ENCODE measurements around the gene PRR16.

Gene PRR16

GRCh38 chr5:120532835-120533234, 68.7 kb downstream of the PRR16 start:
- Histone ChIP-seq H3K4me3 (ENCODE audit: low read depth in 1 of 5, low read length in 5 of 5) (no peak overlapping the region), H3K27ac (ENCODE audit: low read depth, low read length) (no peak overlapping the region), H3K9me3 (ENCODE audit: control insufficient read depth in 5 of 5, low read length in 5 of 5) (no peaks in the 10 kb centered on the region), H3K27me3 (ENCODE audit: control insufficient read depth in 5 of 5, insufficient read depth in 4 of 5, low read length in 5 of 5) (no peaks in the 10 kb centered on the region), H3K9ac (ENCODE audit: low read length in 5 of 5) (no peak overlapping the region), H3K4me1 (ENCODE audit: control insufficient read depth in 5 of 5, insufficient read depth in 5 of 5, low read length in 5 of 5) (no peaks in the 10 kb centered on the region), H3K36me3 (ENCODE audit: control insufficient read depth in 5 of 5, insufficient read depth in 5 of 5, low read length in 5 of 5) (no peaks in the 10 kb centered on the region)

DNA sequence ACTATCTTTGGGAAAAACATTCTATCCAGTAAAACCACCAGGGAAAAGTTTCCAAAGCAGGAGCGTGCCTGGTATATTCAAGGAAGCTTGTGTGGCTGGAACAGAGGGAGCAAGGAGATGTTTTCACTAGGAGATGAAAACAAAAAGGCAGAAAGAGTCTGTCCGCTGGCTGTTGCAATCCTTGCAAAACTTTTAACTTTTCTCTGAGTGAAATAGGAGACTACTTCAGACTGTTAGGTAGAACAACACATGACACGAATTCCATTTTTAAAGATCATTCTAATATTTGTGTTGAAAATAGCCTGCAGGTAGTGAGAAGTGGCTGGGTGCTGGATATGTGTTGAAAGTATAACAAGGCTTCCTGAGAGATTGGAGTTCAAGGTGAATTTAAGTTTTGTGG, 69.5 kb downstream of the PRR16 start:
- Histone ChIP-seq H3K4me3 (ENCODE audit: low read depth in 1 of 5, low read length in 5 of 5) (no peak overlapping the region), H3K36me3 (ENCODE audit: control insufficient read depth in 5 of 5, insufficient read depth in 5 of 5, low read length in 5 of 5) (no peaks in the 10 kb centered on the region), H3K27ac (ENCODE audit: low read depth, low read length) (no peak overlapping the region)

GRCh38 chr5:120535900-120536299, 71.8 kb downstream of the PRR16 start:
- H3K27me3 ChIP-seq (ENCODE audit: control insufficient read depth in 5 of 5, insufficient read depth in 4 of 5, low read length in 5 of 5), result no peaks in the 10 kb centered on the region
- H3K36me3 ChIP-seq (ENCODE audit: control insufficient read depth in 5 of 5, insufficient read depth in 5 of 5, low read length in 5 of 5), result no peaks in the 10 kb centered on the region
- no peak overlapping the region for H3K4me3 ChIP-seq (ENCODE audit: low read depth in 1 of 5, low read length in 5 of 5)
- H3K27ac ChIP-seq (ENCODE audit: low read depth, low read length), result no peak overlapping the region
- H3K9ac ChIP-seq (ENCODE audit: low read length in 5 of 5), result no peak overlapping the region
- H3K4me1 ChIP-seq (ENCODE audit: control insufficient read depth in 5 of 5, insufficient read depth in 5 of 5, low read length in 5 of 5), result no peaks in the 10 kb centered on the region
- no peaks in the 10 kb centered on the region for H3K9me3 ChIP-seq (ENCODE audit: control insufficient read depth in 5 of 5, low read length in 5 of 5)

More for the DNA sequence above, 69.5 kb downstream of the PRR16 start:
- H3K9me3 ChIP-seq (ENCODE audit: control insufficient read depth in 5 of 5, low read length in 5 of 5), result no peaks in the 10 kb centered on the region
- H3K27me3 ChIP-seq (ENCODE audit: control insufficient read depth in 5 of 5, insufficient read depth in 4 of 5, low read length in 5 of 5), result no peaks in the 10 kb centered on the region
- H3K9ac ChIP-seq (ENCODE audit: low read length in 5 of 5), result no peak overlapping the region
- H3K4me1 ChIP-seq (ENCODE audit: control insufficient read depth in 5 of 5, insufficient read depth in 5 of 5, low read length in 5 of 5), result no peaks in the 10 kb centered on the region

DNA sequence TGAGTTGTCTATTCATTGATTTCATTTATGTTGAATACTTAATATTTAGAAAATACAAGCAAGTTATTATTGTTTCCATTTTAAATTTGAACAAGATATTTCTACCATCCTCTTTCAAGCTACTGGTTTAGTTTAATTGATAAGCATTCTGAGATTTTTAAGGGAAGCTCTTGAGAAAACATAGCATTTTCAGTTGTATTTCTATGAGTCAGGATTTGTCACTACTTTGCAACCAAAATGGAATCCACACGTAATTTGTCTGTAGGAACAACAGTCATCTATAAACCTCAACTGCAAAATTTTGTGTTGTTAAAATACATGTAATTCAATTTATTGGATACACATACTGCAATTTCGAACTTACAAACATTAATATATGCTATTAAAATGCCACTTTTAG, 74.0 kb downstream of the PRR16 start:
- Histone ChIP-seq H3K4me1 (ENCODE audit: control insufficient read depth in 5 of 5, insufficient read depth in 5 of 5, low read length in 5 of 5) (no peaks in the 10 kb centered on the region), H3K4me3 (ENCODE audit: low read depth in 1 of 5, low read length in 5 of 5) (no peak overlapping the region), H3K9me3 (ENCODE audit: control insufficient read depth in 5 of 5, low read length in 5 of 5) (no peaks in the 10 kb centered on the region), H3K36me3 (ENCODE audit: control insufficient read depth in 5 of 5, insufficient read depth in 5 of 5, low read length in 5 of 5) (no peaks in the 10 kb centered on the region), H3K9ac (ENCODE audit: low read length in 5 of 5) (no peak overlapping the region), H3K27ac (ENCODE audit: low read depth, low read length) (no peak overlapping the region), H3K27me3 (ENCODE audit: control insufficient read depth in 5 of 5, insufficient read depth in 4 of 5, low read length in 5 of 5) (no peaks in the 10 kb centered on the region)

DNA sequence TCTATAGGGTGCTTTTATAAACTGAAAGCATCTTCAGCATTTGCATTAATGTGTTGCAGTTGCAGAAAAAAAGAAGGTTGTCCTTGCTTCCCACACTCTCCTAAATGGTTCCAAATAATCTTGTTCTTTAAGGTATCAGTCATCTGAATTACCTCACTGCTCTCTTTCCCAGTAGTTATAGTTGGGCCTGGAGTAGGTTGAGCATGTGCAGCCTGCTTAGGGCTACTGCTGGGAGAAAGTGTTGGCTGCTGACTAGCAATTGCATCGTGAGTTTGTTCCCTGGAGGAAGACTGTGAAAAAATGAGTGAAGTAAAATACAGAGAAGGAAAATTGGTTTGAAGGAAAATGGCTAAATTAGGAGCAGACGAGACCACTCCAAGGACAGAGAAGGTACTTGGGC, 74.5 kb downstream of the PRR16 start:
- Histone ChIP-seq H3K9me3 (ENCODE audit: control insufficient read depth in 5 of 5, low read length in 5 of 5) (no peaks in the 10 kb centered on the region), H3K36me3 (ENCODE audit: control insufficient read depth in 5 of 5, insufficient read depth in 5 of 5, low read length in 5 of 5) (no peaks in the 10 kb centered on the region), H3K27ac (ENCODE audit: low read depth, low read length) (no peak overlapping the region), H3K4me1 (ENCODE audit: control insufficient read depth in 5 of 5, insufficient read depth in 5 of 5, low read length in 5 of 5) (no peaks in the 10 kb centered on the region), H3K4me3 (ENCODE audit: low read depth in 1 of 5, low read length in 5 of 5) (no peak overlapping the region), H3K27me3 (ENCODE audit: control insufficient read depth in 5 of 5, insufficient read depth in 4 of 5, low read length in 5 of 5) (no peaks in the 10 kb centered on the region), H3K9ac (ENCODE audit: low read length in 5 of 5) (no peak overlapping the region)

DNA sequence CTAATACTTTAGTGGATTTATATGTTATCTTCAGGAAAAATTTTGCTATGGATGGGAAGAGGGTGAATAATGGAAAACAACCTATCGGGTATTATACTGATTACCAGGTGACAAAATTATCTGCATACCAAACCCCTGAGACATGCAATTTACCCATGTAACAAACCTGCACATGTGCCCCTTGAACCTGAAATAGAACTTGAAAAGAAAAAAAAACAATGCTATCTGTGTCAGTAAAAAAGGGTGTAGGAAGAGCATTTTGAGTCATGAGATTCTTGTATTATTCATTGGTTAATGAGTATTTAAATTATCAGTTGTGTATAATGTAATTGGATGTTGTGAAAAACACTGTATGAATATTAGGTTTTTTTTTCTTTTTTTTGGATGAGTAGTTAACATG, 75.4 kb downstream of the PRR16 start:
- Histone ChIP-seq H3K4me3 (ENCODE audit: low read depth in 1 of 5, low read length in 5 of 5) (no peak overlapping the region), H3K36me3 (ENCODE audit: control insufficient read depth in 5 of 5, insufficient read depth in 5 of 5, low read length in 5 of 5) (no peaks in the 10 kb centered on the region), H3K9me3 (ENCODE audit: control insufficient read depth in 5 of 5, low read length in 5 of 5) (no peaks in the 10 kb centered on the region), H3K27me3 (ENCODE audit: control insufficient read depth in 5 of 5, insufficient read depth in 4 of 5, low read length in 5 of 5) (no peaks in the 10 kb centered on the region), H3K9ac (ENCODE audit: low read length in 5 of 5) (no peak overlapping the region), H3K27ac (ENCODE audit: low read depth, low read length) (no peak overlapping the region), H3K4me1 (ENCODE audit: control insufficient read depth in 5 of 5, insufficient read depth in 5 of 5, low read length in 5 of 5) (no peaks in the 10 kb centered on the region)

DNA sequence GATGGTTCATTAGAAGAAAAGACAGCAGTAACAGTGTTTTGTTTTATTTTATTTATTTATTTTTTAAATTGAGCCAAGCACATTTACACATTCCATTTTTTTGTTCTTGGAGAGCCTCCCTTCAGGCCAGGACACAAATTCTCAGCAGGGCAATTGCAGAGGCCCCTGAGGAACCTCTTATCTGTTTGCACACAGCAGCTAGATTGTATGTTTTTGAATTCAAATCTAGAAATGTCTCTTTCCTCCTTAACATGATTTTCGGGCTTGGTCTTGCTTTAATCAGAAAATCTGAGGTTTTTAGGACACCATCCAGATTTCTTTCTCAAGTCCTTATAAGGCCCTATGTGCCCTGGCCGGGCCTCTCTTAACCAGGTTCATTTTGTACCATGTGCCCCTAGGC, 76.0 kb downstream of the PRR16 start:
- Histone ChIP-seq H3K9me3 (ENCODE audit: control insufficient read depth in 5 of 5, low read length in 5 of 5) (no peaks in the 10 kb centered on the region), H3K4me1 (ENCODE audit: control insufficient read depth in 5 of 5, insufficient read depth in 5 of 5, low read length in 5 of 5) (no peaks in the 10 kb centered on the region), H3K27ac (ENCODE audit: low read depth, low read length) (no peak overlapping the region), H3K4me3 (ENCODE audit: low read depth in 1 of 5, low read length in 5 of 5) (no peak overlapping the region), H3K36me3 (ENCODE audit: control insufficient read depth in 5 of 5, insufficient read depth in 5 of 5, low read length in 5 of 5) (no peaks in the 10 kb centered on the region), H3K27me3 (ENCODE audit: control insufficient read depth in 5 of 5, insufficient read depth in 4 of 5, low read length in 5 of 5) (no peaks in the 10 kb centered on the region), H3K9ac (ENCODE audit: low read length in 5 of 5) (no peak overlapping the region)

DNA sequence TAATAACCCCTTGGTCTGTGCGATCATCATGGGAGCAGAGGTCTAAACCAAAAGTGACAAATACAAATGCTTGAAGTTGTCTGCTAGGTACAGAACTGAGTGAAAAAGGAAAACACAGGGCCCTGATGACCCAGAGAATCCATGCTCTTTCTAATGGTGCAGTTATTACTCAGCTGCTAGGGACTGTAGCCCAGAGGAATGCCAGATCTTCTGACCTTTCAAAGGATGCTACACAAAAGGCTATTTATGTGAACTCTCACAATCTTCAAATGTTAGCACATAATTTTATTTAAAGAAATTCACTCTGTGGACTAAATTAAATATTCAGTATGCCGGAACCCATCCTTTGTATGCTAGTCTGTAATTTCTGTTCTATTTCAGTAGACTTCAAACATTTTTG, 79.9 kb downstream of the PRR16 start:
- Histone ChIP-seq H3K9me3 (ENCODE audit: control insufficient read depth in 5 of 5, low read length in 5 of 5) (no peaks in the 10 kb centered on the region), H3K4me1 (ENCODE audit: control insufficient read depth in 5 of 5, insufficient read depth in 5 of 5, low read length in 5 of 5) (no peaks in the 10 kb centered on the region), H3K9ac (ENCODE audit: low read length in 5 of 5) (no peak overlapping the region), H3K36me3 (ENCODE audit: control insufficient read depth in 5 of 5, insufficient read depth in 5 of 5, low read length in 5 of 5) (no peaks in the 10 kb centered on the region), H3K27ac (ENCODE audit: low read depth, low read length) (no peak overlapping the region), H3K27me3 (ENCODE audit: control insufficient read depth in 5 of 5, insufficient read depth in 4 of 5, low read length in 5 of 5) (no peaks in the 10 kb centered on the region), H3K4me3 (ENCODE audit: low read depth in 1 of 5, low read length in 5 of 5) (no peak overlapping the region)

DNA sequence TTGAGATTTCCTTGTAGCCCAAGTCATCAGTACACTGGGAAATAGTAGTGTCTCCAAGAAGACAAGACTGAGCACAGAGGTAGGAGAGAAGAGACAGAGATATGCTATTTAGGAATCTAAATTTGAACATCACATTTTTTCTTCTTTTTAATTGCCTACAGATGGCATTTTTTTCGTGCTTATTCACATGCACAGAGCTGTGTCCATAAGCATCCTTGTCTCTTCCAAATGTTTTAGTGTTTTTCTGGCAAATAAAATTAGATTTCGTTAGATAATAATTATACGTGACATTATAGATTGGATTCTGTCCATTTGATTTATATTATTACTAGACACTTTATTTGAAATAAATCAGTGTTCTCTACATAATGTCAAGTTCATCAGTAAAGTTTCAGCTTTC, 80.9 kb downstream of the PRR16 start:
- Histone ChIP-seq H3K36me3 (ENCODE audit: control insufficient read depth in 5 of 5, insufficient read depth in 5 of 5, low read length in 5 of 5) (no peaks in the 10 kb centered on the region), H3K9me3 (ENCODE audit: control insufficient read depth in 5 of 5, low read length in 5 of 5) (no peaks in the 10 kb centered on the region), H3K9ac (ENCODE audit: low read length in 5 of 5) (no peak overlapping the region), H3K4me1 (ENCODE audit: control insufficient read depth in 5 of 5, insufficient read depth in 5 of 5, low read length in 5 of 5) (no peaks in the 10 kb centered on the region), H3K27ac (ENCODE audit: low read depth, low read length) (no peak overlapping the region), H3K4me3 (ENCODE audit: low read depth in 1 of 5, low read length in 5 of 5) (no peak overlapping the region), H3K27me3 (ENCODE audit: control insufficient read depth in 5 of 5, insufficient read depth in 4 of 5, low read length in 5 of 5) (no peaks in the 10 kb centered on the region)

- Histone ChIP-seq H3K4me3 (ENCODE audit: low read depth in 1 of 5, low read length in 5 of 5) (no peak overlapping the region), H3K4me1 (ENCODE audit: control insufficient read depth in 5 of 5, insufficient read depth in 5 of 5, low read length in 5 of 5) (no peaks in the 10 kb centered on the region), H3K27me3 (ENCODE audit: control insufficient read depth in 5 of 5, insufficient read depth in 4 of 5, low read length in 5 of 5) (no peaks in the 10 kb centered on the region), H3K27ac (ENCODE audit: low read depth, low read length) (no peak overlapping the region), H3K9me3 (ENCODE audit: control insufficient read depth in 5 of 5, low read length in 5 of 5) (no peaks in the 10 kb centered on the region), H3K9ac (ENCODE audit: low read length in 5 of 5) (no peak overlapping the region), H3K36me3 (ENCODE audit: control insufficient read depth in 5 of 5, insufficient read depth in 5 of 5, low read length in 5 of 5) (no peaks in the 10 kb centered on the region)
Measured at GRCh38 chr5:120545951-120546350, 81.9 kb downstream of the PRR16 start.

- Histone ChIP-seq H3K36me3 (ENCODE audit: control insufficient read depth in 5 of 5, insufficient read depth in 5 of 5, low read length in 5 of 5) (no peaks in the 10 kb centered on the region), H3K27me3 (ENCODE audit: control insufficient read depth in 5 of 5, insufficient read depth in 4 of 5, low read length in 5 of 5) (no peaks in the 10 kb centered on the region), H3K9ac (ENCODE audit: low read length in 5 of 5) (no peak overlapping the region), H3K27ac (ENCODE audit: low read depth, low read length) (no peak overlapping the region), H3K4me3 (ENCODE audit: low read depth in 1 of 5, low read length in 5 of 5) (no peak overlapping the region), H3K9me3 (ENCODE audit: control insufficient read depth in 5 of 5, low read length in 5 of 5) (no peaks in the 10 kb centered on the region), H3K4me1 (ENCODE audit: control insufficient read depth in 5 of 5, insufficient read depth in 5 of 5, low read length in 5 of 5) (no peaks in the 10 kb centered on the region)
Measured at GRCh38 chr5:120546922-120547321, 82.8 kb downstream of the PRR16 start.
